Endothelial cell of umbilical vein (primary cell): ENCODE measurements around the gene UNC93B1.

Source experiments
- EZH2 ChIP-seq: IDR thresholded peaks from 2 replicates; pipeline ENCODE4 v1.6.1; 2012; ENCODE audit warnings: borderline replicate concordance, low read depth, mild to moderate bottlenecking, moderate library complexity, low read length, inconsistent platforms; ENCODE audit not compliant: severe bottlenecking
- FOS ChIP-seq: IDR thresholded peaks from 2 replicates; pipeline ENCODE4 v1.6.1; 2011; ENCODE audit warnings: mild to moderate bottlenecking, low read length, moderate library complexity, borderline replicate concordance; ENCODE audit not compliant: insufficient read depth
- GATA2 ChIP-seq: IDR thresholded peaks from 2 replicates; pipeline ENCODE4 v1.7.0; 2011; ENCODE audit warnings: low read depth, mild to moderate bottlenecking, moderate library complexity, mixed read lengths, low read length; ENCODE audit not compliant: insufficient read length, insufficient read depth
- JUN ChIP-seq: IDR thresholded peaks from 2 replicates; pipeline ENCODE4 v1.6.1; 2011; ENCODE audit warnings: borderline replicate concordance, low read depth; ENCODE audit not compliant: insufficient read length, insufficient read depth
- MYC ChIP-seq: IDR thresholded peaks from one replicate; pipeline ENCODE4 v1.6.1; 2011; ENCODE audit warnings: mild to moderate bottlenecking, low read depth, low read length
- POLR2A ChIP-seq: IDR thresholded peaks from 2 replicates; pipeline ENCODE4 v1.6.1; 2012; ENCODE audit warnings: low read depth, mild to moderate bottlenecking, control low read depth, low read length
- POLR2AphosphoS5 ChIP-seq: IDR thresholded peaks from 2 replicates; pipeline ENCODE4 v1.6.1; 2012; ENCODE audit warnings: low read depth, mild to moderate bottlenecking, control low read depth, low read length, moderate library complexity; ENCODE audit not compliant: insufficient read depth
- TF ChIP-seq, protein P1 (sequence below), 2 donors: IDR thresholded peaks; 1 replicate in 1 of 2; 2 replicates in 1 of 2; pipeline ENCODE4 v1.5.1; 2011; ENCODE audit warnings: low read length in 2 of 2, mild to moderate bottlenecking in 2 of 2, moderate library complexity in 2 of 2, control low read depth in 1 of 2, inconsistent platforms in 1 of 2, low read depth in 1 of 2; ENCODE audit not compliant: insufficient read depth in 1 of 2; ENCODE audit errors: extremely low read depth in 1 of 2
- TF ChIP-seq, protein P2 (sequence below): IDR thresholded peaks from 2 replicates; pipeline ENCODE4 v1.6.1; 2011; ENCODE audit not compliant: insufficient read depth, insufficient read length

DNA sequence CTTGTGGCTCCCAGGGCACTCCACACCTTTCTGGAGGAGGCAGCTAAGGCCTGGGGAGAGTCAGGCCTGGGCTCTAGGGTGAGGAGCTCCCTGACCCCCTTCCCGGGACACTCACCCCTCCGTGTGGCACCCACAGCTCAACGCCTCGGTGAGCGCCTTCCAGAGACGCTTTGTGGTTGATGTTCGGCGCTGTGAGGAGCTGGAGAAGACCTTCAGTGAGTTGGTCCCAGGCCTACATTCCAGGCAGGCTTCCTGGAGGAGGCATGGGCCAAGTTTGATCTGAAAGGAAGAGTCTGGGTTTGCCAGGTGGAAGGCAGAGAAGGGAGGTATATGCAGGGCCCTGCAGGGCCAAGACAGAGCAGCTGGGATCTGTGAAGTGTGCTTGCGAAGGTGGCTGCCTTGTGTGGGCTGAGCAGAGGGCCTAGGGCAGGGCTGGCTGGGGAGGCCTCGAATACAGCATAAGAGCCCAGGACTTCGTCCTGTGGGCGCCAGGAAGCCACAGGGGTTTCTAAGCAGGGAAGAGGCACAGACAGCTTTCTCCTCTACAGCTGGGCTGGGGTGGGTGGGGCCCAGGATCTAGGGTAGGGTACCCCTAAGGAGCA, 37.8 kb upstream of the UNC93B1 start:
- TF ChIP-seq, protein P1, sequence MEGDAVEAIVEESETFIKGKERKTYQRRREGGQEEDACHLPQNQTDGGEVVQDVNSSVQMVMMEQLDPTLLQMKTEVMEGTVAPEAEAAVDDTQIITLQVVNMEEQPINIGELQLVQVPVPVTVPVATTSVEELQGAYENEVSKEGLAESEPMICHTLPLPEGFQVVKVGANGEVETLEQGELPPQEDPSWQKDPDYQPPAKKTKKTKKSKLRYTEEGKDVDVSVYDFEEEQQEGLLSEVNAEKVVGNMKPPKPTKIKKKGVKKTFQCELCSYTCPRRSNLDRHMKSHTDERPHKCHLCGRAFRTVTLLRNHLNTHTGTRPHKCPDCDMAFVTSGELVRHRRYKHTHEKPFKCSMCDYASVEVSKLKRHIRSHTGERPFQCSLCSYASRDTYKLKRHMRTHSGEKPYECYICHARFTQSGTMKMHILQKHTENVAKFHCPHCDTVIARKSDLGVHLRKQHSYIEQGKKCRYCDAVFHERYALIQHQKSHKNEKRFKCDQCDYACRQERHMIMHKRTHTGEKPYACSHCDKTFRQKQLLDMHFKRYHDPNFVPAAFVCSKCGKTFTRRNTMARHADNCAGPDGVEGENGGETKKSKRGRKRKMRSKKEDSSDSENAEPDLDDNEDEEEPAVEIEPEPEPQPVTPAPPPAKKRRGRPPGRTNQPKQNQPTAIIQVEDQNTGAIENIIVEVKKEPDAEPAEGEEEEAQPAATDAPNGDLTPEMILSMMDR (IDR thresholded peaks at IDR 0.05; ENCODE audit: extremely low read depth in 1 of 2, insufficient read depth in 1 of 2, low read depth in 1 of 2, low read length in 2 of 2): no peak
- TF ChIP-seq POLR2AphosphoS5: no peak
- no peak for TF ChIP-seq EZH2
- no peak for TF ChIP-seq POLR2A
- TF ChIP-seq MYC: no peak
- TF ChIP-seq, protein P2, sequence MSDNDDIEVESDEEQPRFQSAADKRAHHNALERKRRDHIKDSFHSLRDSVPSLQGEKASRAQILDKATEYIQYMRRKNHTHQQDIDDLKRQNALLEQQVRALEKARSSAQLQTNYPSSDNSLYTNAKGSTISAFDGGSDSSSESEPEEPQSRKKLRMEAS: no peak
- TF ChIP-seq FOS: no peak
- no peak for TF ChIP-seq JUN
- no peak for TF ChIP-seq GATA2
